K562 (cell line): ENCODE results near the gene TCEAL8. TPM values are rescaled to one million over a fixed set of nuclear protein-coding genes. Genes with fewer than 3 reads are reported as not detected.

Experiments
- ATAC-seq: fragments of 200-7000 bp; cut with Tn5 transposase; 3 replicates; pipeline ENCODE4 v1.9.1; 2020; ENCODE audit warnings: moderate library complexity
- BruUV-seq: library from RNA; stranded (reverse); fragments of 400-500 nt; replicated peaks from 2 replicates; lab custom pipeline; 2021; lab: Mats Ljungman, UMichigan
- CTCF ChIA-PET: fragments of 300-600 bp; formaldehyde crosslinking; extraction: SDS; loops from one replicate; lab custom pipeline; 2021; ENCODE audit warnings: low intra/inter-chr PET ratio; lab: Yijun Ruan, JAX
- POLR2A ChIA-PET: fragments of 300-600, 350-650 bp; sonication (Branson Sonifier 250); formaldehyde crosslinking; extraction: SDS; loops from one replicate; lab custom pipeline; 2021; ENCODE audit warnings: antibody characterized with exemption, inconsistent platforms; lab: Yijun Ruan, JAX
- DNase-seq, 4 experiments: peaks; one replicate each; pipeline versions ENCODE4 v3.0.0 to v3.0.0-alpha.2; 2011 to 2018; ENCODE audit warnings: low spot score in 3 of 4, mixed read lengths in 3 of 4; ENCODE audit errors: extremely low read depth in 1 of 4
- FAIRE-seq: peaks from 2 replicates; lab custom pipeline; 2011; peaks lifted over from hg19 to GRCh38; lab: Jason Lieb, UNC
- H2AFZ ChIP-seq: 2 replicates; pipeline ENCODE4 v1.6.0; 2011; ENCODE audit warnings: low read depth, low read length, control low read depth, inconsistent platforms
- H3K27ac ChIP-seq: fragments of 200-600 bp; 3 replicates; pipeline ENCODE4 v1.8.0; 2011; ENCODE audit warnings: low read depth, mild to moderate bottlenecking, control low read depth, inconsistent platforms, low read length, moderate library complexity, mixed read lengths; ENCODE audit errors: extremely low read depth
- H3K27me3 ChIP-seq, 2 experiments: fragments of 300-600 bp in 1 of 2; 2 replicates in 1 of 2; 3 replicates in 1 of 2; pipeline versions ENCODE4 v1.6.0 to v1.8.0; 2011; ENCODE audit warnings: inconsistent platforms in 2 of 2, low read length in 2 of 2, mild to moderate bottlenecking in 1 of 2, mixed read lengths in 1 of 2, moderate library complexity in 1 of 2; ENCODE audit not compliant: control insufficient read depth in 2 of 2, insufficient read depth in 2 of 2
- H3K36me3 ChIP-seq: fragments of 300-600 bp; 3 replicates; pipeline ENCODE4 v1.8.0; 2011; ENCODE audit warnings: mild to moderate bottlenecking, low read length, inconsistent platforms; ENCODE audit not compliant: control insufficient read depth, insufficient read depth
- H3K4me1 ChIP-seq, 2 experiments: fragments of 200-600 bp in 1 of 2; replicated peaks in 1 of 2; 2 replicates in 1 of 2; 3 replicates in 1 of 2; pipeline versions ENCODE4 v1.5.1 to v1.8.0; 2011; ENCODE audit warnings: inconsistent platforms in 2 of 2, low read length in 2 of 2, mild to moderate bottlenecking in 1 of 2, mixed read lengths in 1 of 2, moderate library complexity in 1 of 2; ENCODE audit not compliant: control insufficient read depth in 2 of 2, insufficient read depth in 2 of 2
- H3K4me2 ChIP-seq: 2 replicates; pipeline ENCODE4 v1.6.1; 2011; ENCODE audit warnings: low read length, control low read depth, inconsistent platforms, mixed read lengths; ENCODE audit not compliant: insufficient read depth
- H3K4me3 ChIP-seq: fragments of 200-600 bp; sonication (generic), shearing (Covaris generic); 2 replicates; pipeline ENCODE4 v1.5.1; 2016; ENCODE audit warnings: control low read depth, inconsistent platforms
- H3K79me2 ChIP-seq: fragments of 200-600 bp; 3 replicates; pipeline ENCODE4 v1.8.0; 2011; ENCODE audit warnings: low read length, inconsistent platforms; ENCODE audit not compliant: control insufficient read depth, insufficient read depth
- H3K9ac ChIP-seq, 2 experiments: 2 replicates each; pipeline versions ENCODE4 v1.6.0 to v1.6.1; 2011; ENCODE audit warnings: low read depth in 2 of 2, low read length in 2 of 2, control low read depth in 1 of 2, inconsistent platforms in 1 of 2, mild to moderate bottlenecking in 1 of 2, mixed read lengths in 1 of 2; ENCODE audit not compliant: insufficient read depth in 1 of 2
- H3K9me1 ChIP-seq: one replicate; pipeline ENCODE4 v1.6.0; 2011; ENCODE audit warnings: inconsistent platforms, mild to moderate bottlenecking, low read length, moderate library complexity; ENCODE audit not compliant: control insufficient read depth, insufficient read depth
- H3K9me3 ChIP-seq: replicated peaks from 2 replicates; pipeline ENCODE4 v1.5.1; 2011; ENCODE audit warnings: low read depth, low read length, inconsistent platforms; ENCODE audit not compliant: control insufficient read depth, insufficient read depth
- H4K20me1 ChIP-seq: replicated peaks from 2 replicates; pipeline ENCODE4 v1.6.1; 2011; ENCODE audit warnings: low read length, inconsistent platforms, mixed read lengths; ENCODE audit not compliant: control insufficient read depth, insufficient read depth
- ATF1 ChIP-seq, 2 experiments: fragments of 450-650 bp in 1 of 2; IDR thresholded peaks; 2 replicates each; pipeline ENCODE4 v1.6.1; 2016; ENCODE audit warnings: missing compliant biosample characterization in 1 of 2, missing genetic modification characterization in 1 of 2
- PKNOX1 ChIP-seq: fragments of 450-650 bp; IDR thresholded peaks from 2 replicates; pipeline ENCODE4 v1.6.1; 2016
- TAF15 ChIP-seq: fragments of 200-400 bp; formaldehyde crosslinking; IDR thresholded peaks from 2 replicates; pipeline ENCODE4 v1.6.1; 2017; ENCODE audit warnings: mild to moderate bottlenecking, low read depth, low read length, moderate library complexity
- USF2 ChIP-seq: sonication (generic); formaldehyde crosslinking; IDR thresholded peaks from 2 replicates; pipeline ENCODE4 v1.5.0; 2020; ENCODE audit warnings: missing genetic modification reagents
- WGBS: fragments of 100-300 bp; shearing (Covaris generic); methylation state at CpG from one replicate; pipeline ENCODE4 v1.1.6; 2016; ENCODE audit warnings: low coverage, mixed read lengths; ENCODE audit not compliant: insufficient coverage; ENCODE audit errors: missing lambda C conversion rate; 5-methylcytosine and 5-hydroxymethylcytosine counted together
- in situ Hi-C: fragments of 300-500 bp; cut with MboI; formaldehyde crosslinking; loops from 4 replicates; pipeline ENCODE4 v1.15.0; 2018; ENCODE audit warnings: inconsistent platforms, mixed read lengths
- intact Hi-C: fragments of 100-400 bp; cut with micrococcal nuclease; formaldehyde crosslinking; loops from 2 replicates; pipeline ENCODE4 v1.14.2; 2022
- polyA plus RNA-seq, 8 experiments: library from polyadenylated mRNA; depleted of rRNA in 4 of 8; stranded (reverse) in 5 of 8; unstranded in 3 of 8; fragments of >200 nt; fragmentation: Nextera tagmentation in 2 of 8; fragmentation: Illumina TruSeq in 1 of 8; extraction: Ambion mirVana in 2 of 8; extraction: Trizol in 1 of 8; gene quantifications; 2 replicates each; pipeline versions ENCODE4 v1.2.1 to v1.2.3, GENCODE V29; 2011 to 2014; ENCODE audit warnings: inconsistent platforms in 1 of 8, missing spikeins in 1 of 8
- total RNA-seq, 7 experiments: library from RNA; depleted of rRNA in 6 of 7; stranded (reverse); fragments of >200 nt in 6 of 7; fragmentation: Illumina TruSeq in 2 of 7; extraction: Trizol in 2 of 7; gene quantifications; 2 replicates each; pipeline versions ENCODE4 v1.2.1 to v1.2.3, GENCODE V29; 2011 to 2021; ENCODE audit warnings: low replicate concordance in 1 of 7

TCEAL8 gene
- total and polyA plus RNA-seq, 9 of the 15 experiments (the other 6 are each of a cell fraction or from before 2014, with no cell fraction given): 49.0 to 178 (median 101) TPM

GRCh38 chrX:103276581-103277002 is 21.6 kb upstream of the TCEAL8 start, which contains the start of gene TCEAL5:
TSS of gene TCEAL5 (minus strand) at chrX:103276750. CDS start at chrX:103274563, 2,187 bp downstream.
- H2AFZ ChIP-seq: peak within 1 kb of the TSS; percentile 4; the same call in 1 of the 2 replicates
- in situ Hi-C loops: no loop called here
- H3K79me2 ChIP-seq: no peaks in the 10 kb centered on the region
- no peaks in the 10 kb centered on the region for H3K9me3 ChIP-seq
- H3K4me1 ChIP-seq: no peaks in the 10 kb centered on the region; a peak in 1 of 5 replicates
- CTCF ChIA-PET: no interaction called here
- H3K4me3 ChIP-seq: no peak within 1 kb of the TSS
- no TSS peak for BruUV-seq
- ATAC-seq (no peak), DNase-seq (no peak), FAIRE-seq (no peak)
- intact Hi-C loops: no loop called here
- peak; percentile 72 for TF ChIP-seq PKNOX1
- no peak for TF ChIP-seq TAF15
- 0 out of 2 replicates have a peak, but pooled peaks have one; percentile 3 for TF ChIP-seq USF2 (CRISPR knock-in tag)
- TF ChIP-seq ATF1 (CRISPR knock-in tag; IDR thresholded peaks at IDR 0.05): no peak
- TF ChIP-seq ATF1 (tag; IDR thresholded peaks at IDR 0.05): 0 out of 2 replicates have a peak, but pooled peaks have one; percentile 10
- H3K36me3 ChIP-seq: no peaks in the 10 kb centered on the region
- H3K4me2 ChIP-seq: no peak within 1 kb of the TSS; the same call in 1 of the 2 replicates
- 3% methylated on average over 15 of the region's 17 CpGs for WGBS
- H4K20me1 ChIP-seq: no peaks in the 10 kb centered on the region
- H3K9me1 ChIP-seq: no peaks in the 10 kb centered on the region
- H3K9ac ChIP-seq: no peak within 1 kb of the TSS
- POLR2A ChIA-PET: no interaction called here
- no peak within 1 kb of the TSS for H3K27ac ChIP-seq
- peaks cover 4 to 16% of the 10 kb centered on the region in 2 experiments; a peak in 3 of 5 replicates for H3K27me3 ChIP-seq
